MCF 10A (cell line): ENCODE data around the gene TNFRSF1B. TPM values are rescaled to one million over a fixed set of nuclear protein-coding genes. Genes with fewer than 3 reads are reported as not detected.

ENCODE experiments used
- BruUV-seq: library from RNA; stranded (reverse); fragments of 400-500 nt; replicated peaks from 2 replicates; lab custom pipeline; 2021; lab: Mats Ljungman, UMichigan
- CTCF ChIA-PET: fragments of 300-600 bp; sonication (Branson Sonifier 250); formaldehyde crosslinking; extraction: SDS; loops from one replicate; lab custom pipeline; 2021; ENCODE audit warnings: antibody characterized with exemption, inconsistent platforms; lab: Yijun Ruan, JAX
- POLR2A ChIA-PET: fragments of 300-600, 350-650 bp; sonication (Branson Sonifier 250); formaldehyde crosslinking; extraction: SDS; loops from one replicate; lab custom pipeline; 2020; ENCODE audit warnings: antibody characterized with exemption, inconsistent platforms; lab: Yijun Ruan, JAX
- DNase-seq: peaks from one replicate; pipeline ENCODE4 v3.0.0-alpha.2; 2018; ENCODE audit not compliant: unreplicated experiment
- H3K27ac Mint-ChIP-seq: one replicate; pipeline ENCODE4 v1.8.0; 2022; ENCODE audit warnings: mild to moderate bottlenecking, low read depth, mixed read lengths; ENCODE audit not compliant: unreplicated experiment
- H3K27me3 Mint-ChIP-seq: one replicate; pipeline ENCODE4 v1.8.0; 2022; ENCODE audit warnings: mixed read lengths; ENCODE audit not compliant: insufficient read depth, unreplicated experiment
- H3K36me3 Mint-ChIP-seq: one replicate; pipeline ENCODE4 v1.8.0; 2022; ENCODE audit warnings: mild to moderate bottlenecking, moderate library complexity, mixed read lengths; ENCODE audit not compliant: insufficient read depth, unreplicated experiment
- H3K4me1 Mint-ChIP-seq: one replicate; pipeline ENCODE4 v1.8.0; 2022; ENCODE audit warnings: mixed read lengths; ENCODE audit not compliant: insufficient read depth, unreplicated experiment
- H3K4me3 Mint-ChIP-seq: one replicate; pipeline ENCODE4 v1.8.0; 2022; ENCODE audit warnings: mild to moderate bottlenecking, moderate library complexity, mixed read lengths; ENCODE audit not compliant: unreplicated experiment
- H3K9me3 Mint-ChIP-seq: one replicate; pipeline ENCODE4 v1.8.0; 2022; ENCODE audit warnings: mixed read lengths; ENCODE audit not compliant: unreplicated experiment
- CTCF ChIP-seq: fragments of 200-600 bp; IDR thresholded peaks from one replicate; pipeline ENCODE4 v1.8.0; 2022; ENCODE audit warnings: antibody characterized with exemption, mild to moderate bottlenecking; ENCODE audit not compliant: unreplicated experiment
- intact Hi-C: fragments of 100-400 bp; cut with micrococcal nuclease; formaldehyde crosslinking; loops from 2 replicates; pipeline ENCODE4 v1.14.1; 2022
- total RNA-seq: library from RNA; stranded (reverse); gene quantifications from 2 replicates; pipeline ENCODE4 v1.2.3, GENCODE V29; 2022

TNFRSF1B gene
- total RNA-seq, 1 experiment from 2014 or later: not detected

GRCh38 chr1:12172042-12172851, 5.5 kb downstream of the TNFRSF1B start:
- intact Hi-C loops: no loop called here
- H3K36me3 Mint-ChIP-seq: no peaks in the 10 kb centered on the region
- no peak for TF ChIP-seq CTCF
- H3K27ac Mint-ChIP-seq: no peak overlapping the region
- no peaks in the 10 kb centered on the region for H3K4me1 Mint-ChIP-seq
- no peak overlapping the region for H3K4me3 Mint-ChIP-seq
- ChIA-PET CTCF (no interaction called here), POLR2A (no interaction called here)
- no peaks in the 10 kb centered on the region for H3K27me3 Mint-ChIP-seq
- DNase-seq: no peak
- BruUV-seq: no TSS peak
- H3K9me3 Mint-ChIP-seq: no peaks in the 10 kb centered on the region

- intact Hi-C loops: no loop called here
- H3K27ac Mint-ChIP-seq: no peak overlapping the region
- no peaks in the 10 kb centered on the region for H3K9me3 Mint-ChIP-seq
- ChIA-PET CTCF (interaction anchor here (0.6 kb wide), 1 partner anchor 35 kb away, joined by 4 read pairs; no protein-coding TSS in a partner anchor), POLR2A (no interaction called here)
- TF ChIP-seq CTCF: no peak
- no peak for DNase-seq
- H3K36me3 Mint-ChIP-seq: no peaks in the 10 kb centered on the region
- no TSS peak for BruUV-seq
- H3K4me1 Mint-ChIP-seq: no peaks in the 10 kb centered on the region
- H3K4me3 Mint-ChIP-seq: no peak overlapping the region
- H3K27me3 Mint-ChIP-seq: peaks cover 3% of the 10 kb centered on the region
Observed at GRCh38 chr1:12173041-12173509, 6.3 kb downstream of the TNFRSF1B start.

GRCh38 chr1:12173631-12174121, 6.9 kb downstream of the TNFRSF1B start:
- Mint-ChIP-seq H3K9me3 (no peaks in the 10 kb centered on the region), H3K36me3 (no peaks in the 10 kb centered on the region), H3K27ac (no peak overlapping the region), H3K4me1 (peaks cover 5% of the 10 kb centered on the region), H3K27me3 (peaks cover 9% of the 10 kb centered on the region), H3K4me3 (no peak overlapping the region)
- no peak for DNase-seq
- ChIA-PET CTCF (interaction anchor here (0.6 kb wide), 1 partner anchor 35 kb away, joined by 4 read pairs; no protein-coding TSS in a partner anchor), POLR2A (interaction anchor here (1.1 kb wide), 1 partner anchor 20 kb away, joined by 3 read pairs; no protein-coding TSS in a partner anchor)
- intact Hi-C loops: no loop called here
- no peak for TF ChIP-seq CTCF
- BruUV-seq: no TSS peak
